BLaER1 treated with 17β-estradiol and CSF1 and Interleukin-3, amounts not matched to agents 10 nM and 100 nM (cell line): ENCODE data around the gene TPM2.

Source experiments
- H3K27ac ChIP-seq, 11 experiments: shearing (Covaris generic); formaldehyde crosslinking; 2 replicates each; pipeline ENCODE4 v1.8.1; 2022
- H3K27me3 ChIP-seq, 11 experiments: shearing (Covaris generic); formaldehyde crosslinking; 2 replicates each; pipeline ENCODE4 v1.8.1; 2022
- H3K36me3 ChIP-seq, 11 experiments: shearing (Covaris generic); formaldehyde crosslinking; 2 replicates each; pipeline ENCODE4 v1.8.1; 2022
- H3K4me1 ChIP-seq, 10 experiments: shearing (Covaris generic); formaldehyde crosslinking; 2 replicates each; pipeline ENCODE4 v1.8.1; 2022
- H3K4me2 ChIP-seq, 11 experiments: shearing (Covaris generic); formaldehyde crosslinking; 2 replicates each; pipeline ENCODE4 v1.8.1; 2022
- H3K4me3 ChIP-seq, 10 experiments: shearing (Covaris generic); formaldehyde crosslinking; 2 replicates each; pipeline ENCODE4 v1.8.1; 2022
- H3K9ac ChIP-seq, 11 experiments: shearing (Covaris generic); formaldehyde crosslinking; 2 replicates each; pipeline ENCODE4 v1.8.1; 2022
- H3K9me3 ChIP-seq, 11 experiments: shearing (Covaris generic); formaldehyde crosslinking; replicated peaks in 1 of 11; 2 replicates each; pipeline ENCODE4 v1.8.1; 2022
- H4K20me1 ChIP-seq, 11 experiments: shearing (Covaris generic); formaldehyde crosslinking; 2 replicates each; pipeline ENCODE4 v1.8.1; 2022
- Cebpa-rat ChIP-seq, 11 experiments: shearing (Covaris generic); IDR thresholded peaks; 2 replicates each; pipeline ENCODE4 v1.8.1; 2022

The TPM2 gene

DNA sequence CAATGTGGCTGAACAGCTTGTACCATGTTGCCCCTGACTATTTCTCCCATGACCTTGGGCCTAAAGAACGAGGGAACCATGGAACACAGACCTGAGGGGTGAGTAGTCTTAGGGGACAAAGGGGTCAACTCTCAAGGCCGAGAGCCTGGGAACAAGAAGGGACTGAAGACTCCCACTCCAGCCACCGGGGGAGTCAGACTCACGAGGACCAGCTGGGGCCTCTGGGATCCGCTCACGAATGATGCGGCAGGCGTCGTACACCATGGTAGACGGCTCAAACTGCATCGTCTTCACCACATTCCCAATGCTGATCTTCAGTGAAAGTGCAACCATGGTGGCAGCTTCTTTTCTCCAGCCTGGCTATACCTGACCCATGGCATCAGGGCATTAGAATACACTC lies 35.6 kb upstream of the TPM2 start:
- Histone ChIP-seq H3K27ac (no peak overlapping the region), H3K9me3 (no peaks in the 10 kb centered on the region), H3K4me3 (no peak overlapping the region), H3K36me3 (peaks cover 62 to 81% (median 65%) of the 10 kb centered on the region in 11 experiments), H3K4me2 (no peak overlapping the region), H3K9ac (0 out of 22 replicates have a peak overlapping the region, but pooled peaks of 1 of the 11 experiments have one; percentile 4), H4K20me1 (peaks cover 48 to 99% (median 80%) of the 10 kb centered on the region in 11 experiments), H3K4me1 (peaks cover 43 to 70% (median 46%) of the 10 kb centered on the region in 10 experiments), H3K27me3 (no peaks in the 10 kb centered on the region)
- TF ChIP-seq Cebpa-rat (IDR thresholded peaks at IDR 0.05), result no peak

DNA sequence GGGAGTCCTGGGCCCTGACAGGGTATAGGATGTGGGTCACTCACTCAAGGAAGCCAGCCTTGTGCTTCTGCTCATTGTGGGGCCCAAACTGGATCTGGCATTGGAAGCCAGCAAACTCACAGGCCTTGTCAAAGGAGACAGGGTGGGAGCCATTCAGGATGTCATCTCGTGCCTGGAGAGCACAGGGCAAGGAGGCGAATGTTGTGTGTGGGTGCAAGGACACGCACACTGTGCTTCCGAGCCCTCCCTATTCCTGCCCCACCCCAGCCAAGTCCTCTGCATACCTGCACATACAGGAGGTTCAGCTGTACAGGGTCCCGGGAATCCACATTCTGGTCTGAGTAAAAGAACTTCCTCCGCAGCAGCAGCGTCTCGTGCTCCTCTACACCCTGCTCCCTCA lies 34.2 kb upstream of the TPM2 start:
- Histone ChIP-seq H3K4me3 (no peak overlapping the region), H3K4me2 (no peak overlapping the region), H3K9ac (no peak overlapping the region), H3K27ac (no peak overlapping the region), H3K9me3 (no peaks in the 10 kb centered on the region), H3K27me3 (no peaks in the 10 kb centered on the region), H3K36me3 (peaks cover 74 to 91% (median 77%) of the 10 kb centered on the region in 11 experiments), H3K4me1 (peaks cover 43 to 72% (median 46%) of the 10 kb centered on the region in 10 experiments), H4K20me1 (peaks cover 46 to 100% (median 80%) of the 10 kb centered on the region in 11 experiments)
- no peak for TF ChIP-seq Cebpa-rat (IDR thresholded peaks at IDR 0.05)

DNA sequence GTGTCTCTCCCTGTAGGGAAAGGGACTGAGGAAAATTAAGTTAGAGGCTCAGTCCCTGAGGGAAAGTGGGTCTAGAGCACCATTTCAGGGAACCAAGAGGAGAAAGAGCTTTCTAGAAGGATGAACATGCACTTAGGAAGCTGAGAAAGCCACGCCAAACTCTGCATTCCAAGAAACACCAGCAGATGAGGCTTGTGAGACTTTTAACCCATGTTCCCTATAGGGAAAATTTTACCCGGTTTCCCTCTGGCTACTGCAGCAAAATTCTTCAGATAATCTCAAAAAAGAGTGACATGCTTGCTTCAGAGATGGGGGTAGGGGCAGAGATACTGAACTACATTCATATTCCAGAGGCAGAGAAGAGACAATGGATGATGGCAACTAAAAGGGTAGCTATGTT lies 33.7 kb upstream of the TPM2 start:
- Histone ChIP-seq H3K36me3 (peaks cover 79 to 95% (median 81%) of the 10 kb centered on the region in 11 experiments), H3K9me3 (no peaks in the 10 kb centered on the region), H3K9ac (no peak overlapping the region), H3K27me3 (no peaks in the 10 kb centered on the region), H3K27ac (no peak overlapping the region), H3K4me1 (peaks cover 43 to 72% (median 46%) of the 10 kb centered on the region in 10 experiments), H3K4me3 (no peak overlapping the region), H4K20me1 (peaks cover 46 to 100% (median 80%) of the 10 kb centered on the region in 11 experiments), H3K4me2 (no peak overlapping the region)
- TF ChIP-seq Cebpa-rat (IDR thresholded peaks at IDR 0.05), result no peak

DNA sequence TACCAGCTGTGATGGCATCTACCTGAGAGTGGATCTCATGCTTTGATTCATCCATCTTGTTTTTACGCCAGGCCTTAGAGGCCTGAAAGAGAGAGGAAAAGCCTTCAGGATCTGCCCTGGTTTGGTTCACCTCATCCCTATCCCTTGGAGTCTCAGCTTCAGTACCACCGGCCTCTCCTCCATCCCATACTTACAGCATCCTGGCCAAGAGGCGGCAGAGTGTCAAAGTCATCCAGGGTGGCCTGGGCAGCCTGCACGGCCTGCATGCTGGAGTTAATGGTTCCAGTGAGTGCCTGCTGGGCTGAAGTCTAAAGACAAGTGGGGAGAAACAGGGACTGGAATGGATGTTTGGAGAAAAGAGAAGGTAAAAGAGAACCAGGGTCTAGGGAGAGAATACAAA lies 29.8 kb upstream of the TPM2 start:
- Histone ChIP-seq H3K27ac (peak overlapping the region in 10 of 11 experiments; percentile 24 to 59 (median 50); a peak in 19 of 22 replicates), H3K36me3 (peaks cover 96 to 100% (median 98%) of the 10 kb centered on the region in 11 experiments), H4K20me1 (peaks cover 31 to 100% (median 72%) of the 10 kb centered on the region in 11 experiments), H3K4me2 (peak overlapping the region; percentile 65 to 92 (median 77)), H3K4me3 (no peak overlapping the region), H3K9me3 (no peaks in the 10 kb centered on the region), H3K9ac (peak overlapping the region in 9 of 11 experiments; percentile 9 to 50 (median 34); a peak in 10 of 22 replicates), H3K27me3 (no peaks in the 10 kb centered on the region), H3K4me1 (peaks cover 32 to 56% (median 40%) of the 10 kb centered on the region in 10 experiments)
- no peak for TF ChIP-seq Cebpa-rat (IDR thresholded peaks at IDR 0.05)

DNA sequence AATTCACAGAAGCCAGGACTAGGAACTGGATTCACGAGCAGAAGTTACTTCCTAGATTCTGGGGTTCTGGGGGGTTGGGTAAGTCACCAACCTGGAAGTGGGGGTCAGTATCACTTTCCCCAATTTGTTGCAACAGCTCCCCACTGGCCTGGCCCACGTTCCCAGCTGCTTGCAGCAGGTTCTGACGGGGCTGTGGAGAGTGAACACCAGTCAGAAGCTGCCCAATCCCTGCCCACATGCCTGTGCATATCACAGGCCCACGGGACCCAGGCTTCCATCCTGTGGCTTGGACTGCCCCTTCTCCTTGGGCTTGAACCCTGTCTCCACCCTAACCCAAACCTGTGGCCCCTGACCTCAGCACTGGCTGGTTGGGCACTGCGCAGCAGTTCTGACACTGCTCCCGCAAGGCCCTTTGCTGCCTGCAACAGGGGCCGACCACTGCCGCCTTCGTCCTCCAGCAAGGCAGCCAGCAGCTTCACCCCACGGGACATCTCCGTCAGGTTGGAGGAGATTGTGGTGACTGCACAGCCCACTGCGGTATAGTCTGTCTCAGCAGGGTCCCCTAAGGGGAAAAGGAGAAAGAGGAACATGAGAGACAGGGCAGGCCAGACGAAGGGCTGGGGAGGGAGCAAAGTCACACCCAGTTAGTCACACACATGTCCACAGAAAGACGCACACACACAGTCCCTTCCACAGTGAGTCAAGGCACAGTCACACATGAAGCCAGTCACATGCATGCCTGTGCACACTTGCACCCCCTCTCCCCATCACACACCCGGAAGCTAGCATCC lies 29.2 kb upstream of the TPM2 start:
- Histone ChIP-seq H3K27me3 (no peaks in the 10 kb centered on the region), H3K36me3 (peaks cover 96 to 100% (median 98%) of the 10 kb centered on the region in 11 experiments), H3K4me1 (peaks cover 32 to 56% (median 40%) of the 10 kb centered on the region in 10 experiments), H3K4me3 (peak overlapping the region in 3 of 10 experiments; percentile 5 to 43 (median 7); a peak in 2 of 20 replicates), H3K4me2 (peak overlapping the region; percentile 65 to 92 (median 77)), H3K9ac (peak overlapping the region; percentile 20 to 53 (median 43); a peak in 15 of 22 replicates), H4K20me1 (peaks cover 31 to 100% (median 70%) of the 10 kb centered on the region in 11 experiments), H3K27ac (peak overlapping the region; percentile 22 to 67 (median 50); a peak in 18 of 22 replicates), H3K9me3 (no peaks in the 10 kb centered on the region)
- no peak for TF ChIP-seq Cebpa-rat (IDR thresholded peaks at IDR 0.05)

DNA sequence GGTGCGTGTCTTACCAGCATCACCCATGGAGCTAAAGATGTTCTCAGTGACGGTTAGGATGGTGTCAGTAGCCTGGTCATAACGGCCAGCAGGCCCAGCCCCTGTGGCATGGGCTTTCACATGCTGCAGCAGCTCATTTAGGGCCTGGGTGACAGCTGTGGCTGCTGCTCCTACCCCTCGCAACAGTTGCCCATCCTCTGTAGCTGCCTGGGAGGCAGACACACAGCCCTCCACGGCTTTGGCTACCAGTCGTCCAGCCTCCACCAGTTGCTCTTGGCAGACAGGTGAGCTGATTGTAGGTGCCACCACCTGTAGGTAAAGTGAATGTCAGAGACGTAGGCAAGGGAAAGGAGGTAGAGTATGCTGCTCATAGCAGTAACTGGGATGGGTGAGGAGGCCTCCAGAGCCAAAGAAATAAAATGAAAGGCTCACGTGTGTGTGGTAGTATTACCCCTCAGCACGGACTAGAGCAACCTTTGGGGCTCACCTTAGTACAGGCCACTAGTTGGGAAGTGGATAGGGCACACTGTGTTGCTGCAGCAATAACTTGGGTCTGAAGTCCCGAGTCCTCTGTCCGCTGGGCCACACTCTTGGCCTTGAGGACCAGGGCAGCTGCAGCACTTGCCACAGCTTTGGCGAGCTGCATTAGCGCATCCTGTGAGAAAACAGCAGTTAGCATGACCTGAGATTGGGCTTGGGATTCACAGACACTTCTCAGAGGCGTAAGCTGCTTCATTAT lies 27.6 kb upstream of the TPM2 start:
- Histone ChIP-seq H3K4me2 (peak overlapping the region in 2 of 11 experiments; percentile 17 to 48; a peak in 1 of 22 replicates), H3K27me3 (no peaks in the 10 kb centered on the region), H3K36me3 (peaks cover 96 to 100% (median 98%) of the 10 kb centered on the region in 11 experiments), H3K4me1 (peaks cover 32 to 56% (median 40%) of the 10 kb centered on the region in 10 experiments), H4K20me1 (peaks cover 31 to 98% (median 65%) of the 10 kb centered on the region in 11 experiments; a peak in 21 of 22 replicates), H3K9me3 (no peaks in the 10 kb centered on the region), H3K4me3 (no peak overlapping the region), H3K27ac (no peak overlapping the region), H3K9ac (no peak overlapping the region)
- no peak for TF ChIP-seq Cebpa-rat (IDR thresholded peaks at IDR 0.05)

DNA sequence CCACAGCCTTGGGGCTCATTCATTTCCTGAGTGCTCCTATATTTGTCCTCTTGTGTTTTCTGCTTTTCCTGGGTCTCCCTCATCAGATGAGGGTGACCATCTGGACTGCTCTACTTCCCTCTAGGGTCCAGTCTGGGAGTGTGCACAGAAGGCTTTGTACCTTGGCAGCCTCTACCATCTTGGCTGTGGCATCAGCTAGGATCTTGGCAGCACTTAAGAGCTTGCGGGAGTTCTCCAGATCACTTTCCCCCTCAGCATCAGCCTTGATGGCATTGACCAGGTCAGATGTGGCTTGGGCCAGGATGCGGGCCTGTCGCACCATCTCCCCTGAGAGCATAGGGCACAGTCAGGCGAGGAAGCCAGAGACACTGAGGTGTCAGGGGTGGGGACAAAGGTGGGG lies 26.5 kb upstream of the TPM2 start:
- H3K4me2 ChIP-seq, result peak overlapping the region in 6 of 11 experiments; percentile 6 to 48 (median 16); a peak in 9 of 22 replicates
- H3K27ac ChIP-seq, result no peak overlapping the region
- H3K9me3 ChIP-seq, result no peaks in the 10 kb centered on the region
- H3K27me3 ChIP-seq, result no peaks in the 10 kb centered on the region
- peaks cover 31 to 46% (median 37%) of the 10 kb centered on the region in 10 experiments for H3K4me1 ChIP-seq
- H3K4me3 ChIP-seq, result no peak overlapping the region
- no peak for TF ChIP-seq Cebpa-rat (IDR thresholded peaks at IDR 0.05)
- peaks cover 31 to 98% (median 72%) of the 10 kb centered on the region in 11 experiments; a peak in 21 of 22 replicates for H4K20me1 ChIP-seq
- H3K36me3 ChIP-seq, result peaks cover 96 to 100% (median 98%) of the 10 kb centered on the region in 11 experiments
- H3K9ac ChIP-seq, result peak overlapping the region in 2 of 11 experiments; percentile 1 to 19; a peak in 1 of 22 replicates

DNA sequence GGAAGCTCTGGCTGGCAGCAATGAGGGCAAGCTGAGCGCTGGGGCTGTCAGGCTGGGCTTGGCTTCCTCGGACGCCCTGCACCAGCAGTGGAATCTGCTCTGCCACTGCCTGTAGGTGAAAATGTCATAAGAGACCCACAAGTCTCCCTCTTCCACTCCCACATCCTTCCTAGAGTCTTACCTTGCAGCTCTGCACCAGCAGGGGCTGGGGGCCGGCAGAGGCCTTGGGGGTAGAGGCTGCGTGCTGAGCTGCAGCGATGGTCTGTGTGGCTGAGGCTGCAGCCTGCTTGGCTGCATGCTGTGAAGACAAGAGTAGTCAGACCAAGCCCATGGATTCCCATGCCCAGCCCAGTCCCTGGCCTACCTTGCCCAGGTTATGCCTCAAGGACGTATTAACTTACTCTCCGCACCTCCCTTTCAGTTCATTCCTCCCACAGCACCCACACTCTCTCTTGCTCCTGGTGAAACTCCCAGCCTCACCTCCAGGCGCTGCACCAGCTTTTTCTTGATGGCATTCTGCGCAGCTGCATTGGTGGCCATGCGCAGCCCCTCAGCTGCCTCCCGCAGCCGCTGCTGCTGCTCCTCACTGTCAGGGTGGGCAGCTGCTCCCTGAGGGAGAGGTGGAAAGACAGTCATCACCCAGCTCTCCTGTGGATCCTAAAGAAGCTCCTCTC lies 25.0 kb upstream of the TPM2 start:
- Histone ChIP-seq H3K4me3 (no peak overlapping the region), H4K20me1 (peaks cover 22 to 98% (median 67%) of the 10 kb centered on the region in 11 experiments; a peak in 21 of 22 replicates), H3K9ac (0 out of 22 replicates have a peak overlapping the region, but pooled peaks of 1 of the 11 experiments have one; percentile 28), H3K27ac (no peak overlapping the region), H3K36me3 (peaks cover 96 to 100% (median 98%) of the 10 kb centered on the region in 11 experiments), H3K4me1 (peaks cover 16 to 33% (median 30%) of the 10 kb centered on the region in 10 experiments), H3K9me3 (no peaks in the 10 kb centered on the region), H3K4me2 (no peak overlapping the region), H3K27me3 (no peaks in the 10 kb centered on the region)
- no peak for TF ChIP-seq Cebpa-rat (IDR thresholded peaks at IDR 0.05)
